ENCODE measurements around the gene PDE2A.
"Not testable (repeated sequence)": the region's sequence is repeated elsewhere in the genome, so short reads cannot be mapped to it uniquely, and the experiment has no call there.

PDE2A gene

DNA sequence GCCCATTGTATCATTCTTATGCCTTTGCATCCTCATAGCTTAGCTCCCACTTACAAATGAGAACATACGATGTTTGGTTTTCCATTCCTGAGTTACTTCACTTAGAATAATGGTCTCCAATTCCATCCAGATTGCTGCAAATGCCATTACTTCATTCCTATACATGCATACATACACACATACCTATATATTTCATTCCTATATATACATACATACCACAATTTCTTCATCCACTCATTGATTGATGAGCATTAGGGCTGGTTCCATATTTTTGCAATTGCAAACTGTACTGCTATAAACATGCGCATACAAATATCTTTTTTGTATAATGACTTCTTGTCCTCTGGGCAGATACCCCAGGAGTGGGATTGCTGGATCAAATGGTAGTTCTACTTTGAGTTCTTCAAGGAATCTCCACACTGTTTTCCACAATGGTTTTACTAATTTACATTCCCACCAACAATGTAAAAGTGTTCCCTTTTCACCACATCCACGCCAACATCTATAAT is 119.2 kb downstream of the PDE2A start:
- not testable (repeated sequence) for DNase-seq (ENCODE audit: low read depth in 1 of 2, low spot score in 1 of 2)

DNA sequence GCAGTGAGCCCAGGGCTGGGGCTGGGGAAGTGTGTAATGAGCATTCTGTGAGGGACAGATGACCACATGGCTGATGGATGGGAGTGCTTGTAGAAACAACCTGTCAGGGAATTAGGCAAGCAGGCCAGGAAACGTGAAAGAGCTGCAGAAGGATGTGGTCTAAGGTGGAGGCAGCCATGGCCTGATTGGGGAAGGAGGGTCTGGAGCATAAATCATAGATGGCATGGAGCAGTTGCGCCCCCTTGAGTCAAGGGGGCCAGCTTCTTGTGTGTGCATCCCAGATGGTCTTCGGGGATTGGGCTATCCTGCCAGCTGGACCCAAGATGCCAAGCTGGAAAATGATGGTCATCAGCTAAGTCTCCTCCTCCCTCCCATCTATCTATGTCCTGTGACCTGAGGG is 120.5 kb downstream of the PDE2A start:
- DNase-seq (ENCODE audit: low read depth in 1 of 2, low spot score in 1 of 2) = no peak

DNA sequence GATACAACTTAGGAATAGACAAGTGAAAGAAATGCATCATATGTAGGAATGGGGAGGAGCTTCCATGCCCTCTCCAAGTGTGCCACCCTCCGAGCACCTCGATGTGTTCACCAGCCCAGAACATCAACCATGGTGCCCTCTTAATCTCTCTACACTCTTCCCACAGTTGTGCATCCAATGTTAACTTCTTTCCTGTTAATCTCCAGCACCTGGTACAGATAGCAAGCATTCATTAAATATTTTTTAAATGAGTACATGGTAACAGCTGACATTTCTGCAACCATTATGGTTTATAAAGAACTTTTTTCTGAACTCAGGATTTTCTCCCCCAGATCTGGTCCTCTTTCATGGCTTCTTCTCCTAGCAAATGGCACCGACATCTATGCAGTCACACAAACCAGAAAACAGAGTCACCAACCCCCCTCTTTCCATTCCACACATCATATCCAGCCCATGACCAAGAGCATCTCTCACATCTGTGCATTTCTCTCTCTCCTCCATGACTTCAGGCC is 121.8 kb downstream of the PDE2A start:
- no peak for DNase-seq (ENCODE audit: low read depth in 1 of 2, low spot score in 1 of 2)

- DNase-seq (ENCODE audit: low read depth in 1 of 2, low spot score in 1 of 2) = no peak
Observed at GRCh38 chr11:72551571-72551970, 122.7 kb downstream of the PDE2A start.

DNA sequence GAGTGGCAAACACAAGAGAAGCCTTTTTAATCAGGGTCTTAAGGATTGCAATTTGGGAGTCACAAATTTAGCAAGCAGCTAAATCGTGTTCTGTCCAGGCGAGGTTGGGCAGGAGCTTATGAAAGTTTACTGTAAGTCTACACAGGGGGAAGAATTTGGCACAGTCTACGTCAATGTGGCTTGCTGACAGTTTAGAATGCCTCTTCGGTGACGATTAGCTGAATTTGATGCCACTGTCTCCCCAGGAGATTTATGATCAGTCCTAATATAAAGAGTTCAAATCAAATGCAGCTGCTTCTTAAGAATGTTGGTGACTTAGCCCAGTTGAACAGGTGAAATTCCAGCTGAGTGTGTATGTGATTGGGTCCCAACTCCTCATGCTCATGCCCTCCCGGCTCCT is 125.8 kb downstream of the PDE2A start:
- no peak for DNase-seq (ENCODE audit: low read depth in 1 of 2, low spot score in 1 of 2)

- DNase-seq (ENCODE audit: low read depth in 1 of 2, low spot score in 1 of 2) = no peak
Observed at GRCh38 chr11:72546866-72547265, 127.4 kb downstream of the PDE2A start.

DNA sequence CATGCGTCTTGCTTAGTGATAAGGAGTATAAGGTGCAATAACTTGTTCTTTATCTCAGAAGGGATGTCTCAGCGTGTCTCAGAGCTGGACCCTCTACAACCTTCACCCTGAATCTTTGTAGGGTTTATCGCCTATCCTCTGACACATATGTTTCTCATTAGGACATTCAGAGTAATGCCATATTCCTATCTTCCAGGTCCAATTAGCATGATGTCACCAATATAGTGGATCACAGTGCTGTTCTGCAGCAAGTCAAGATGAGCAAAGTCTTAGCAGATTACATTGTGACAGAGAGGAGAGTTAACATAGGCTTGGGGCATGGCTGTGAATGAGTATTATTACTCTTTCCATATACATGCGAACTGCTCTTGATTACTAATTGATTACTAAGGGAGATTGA is 129.6 kb downstream of the PDE2A start:
- no peak for DNase-seq (ENCODE audit: low read depth in 1 of 2, low spot score in 1 of 2)

DNA sequence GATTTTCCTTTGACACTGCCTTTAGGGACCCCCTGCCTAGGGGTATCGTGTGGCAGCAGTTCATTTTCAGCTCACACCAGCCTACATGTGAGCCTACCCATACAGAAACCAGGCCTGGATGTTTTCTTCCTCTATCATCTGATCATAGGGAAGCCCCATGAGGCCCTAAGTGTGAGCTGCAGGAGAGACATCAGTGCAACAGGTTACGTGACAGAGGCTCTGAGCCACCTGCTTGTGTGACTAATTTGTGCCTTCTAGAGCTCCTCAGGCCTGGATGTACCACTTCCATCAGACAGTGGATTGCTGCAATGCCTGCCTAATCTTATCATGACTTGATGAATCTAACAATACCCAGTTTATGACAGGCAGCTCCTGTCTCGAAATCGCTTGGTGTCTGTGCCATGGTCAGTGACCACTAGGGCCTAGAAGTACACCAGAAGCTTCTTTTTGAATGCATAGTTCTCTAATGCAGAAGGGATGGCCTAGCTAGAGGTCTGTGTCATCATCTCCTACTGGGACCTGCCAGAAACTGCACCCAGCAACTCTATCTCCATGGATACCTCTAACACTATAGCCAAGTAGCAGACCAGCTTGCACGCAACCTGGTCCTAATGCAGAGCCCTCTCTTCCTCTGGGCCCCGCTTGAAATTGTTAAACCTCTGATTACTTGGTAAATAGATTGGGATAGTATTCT is 130.2 kb downstream of the PDE2A start:
- DNase-seq (ENCODE audit: low read depth in 1 of 2, low spot score in 1 of 2) = no peak

GRCh38 chr11:72541257-72541974 is 132.8 kb downstream of the PDE2A start:
- no peak for DNase-seq (ENCODE audit: low read depth in 1 of 2, low spot score in 1 of 2)

- DNase-seq (ENCODE audit: low read depth in 1 of 2, low spot score in 1 of 2) = no peak
Observed at GRCh38 chr11:72537051-72537450, 137.2 kb downstream of the PDE2A start.

GRCh38 chr11:72535194-72535547 is 139.1 kb downstream of the PDE2A start:
- DNase-seq (ENCODE audit: low read depth in 1 of 2, low spot score in 1 of 2) = no peak

DNA sequence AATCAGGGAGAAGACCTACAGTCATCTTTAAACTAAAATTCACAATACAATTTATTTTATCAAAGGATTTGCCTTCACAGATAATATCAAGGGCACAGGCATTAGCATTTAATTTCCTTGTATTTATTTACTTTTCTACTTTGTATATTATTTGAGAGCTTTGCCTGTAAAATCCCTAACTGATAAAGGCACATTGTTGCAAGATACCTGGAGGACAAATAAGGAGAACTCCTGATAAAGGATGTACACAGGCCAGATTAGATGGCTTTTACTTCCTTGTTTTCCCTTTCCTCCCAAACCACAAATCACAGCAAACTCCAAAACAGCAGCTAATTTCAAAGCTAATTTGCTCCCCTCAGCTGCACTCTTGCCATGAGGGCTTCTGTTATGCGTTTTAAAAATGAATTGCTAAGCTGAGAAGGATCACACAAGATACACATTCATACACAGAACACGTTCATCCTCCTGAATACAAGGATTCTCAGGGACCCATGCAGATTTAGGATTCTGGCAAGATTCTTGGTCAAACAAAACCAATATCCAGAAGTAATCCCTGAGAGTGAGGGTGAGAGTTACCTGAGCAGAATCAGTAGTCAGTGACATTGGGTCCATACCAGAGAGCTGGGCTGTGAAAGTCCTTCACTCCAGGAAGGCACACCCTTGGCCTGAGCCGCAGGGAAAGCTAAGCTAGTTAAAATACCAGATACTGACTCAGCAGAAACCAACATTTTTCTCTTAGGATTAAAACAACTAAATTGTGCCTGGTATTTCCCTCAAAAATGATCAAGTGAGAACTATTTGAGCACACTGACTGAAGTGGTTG is 139.6 kb downstream of the PDE2A start:
- no peak for DNase-seq (ENCODE audit: low read depth in 1 of 2, low spot score in 1 of 2)

DNA sequence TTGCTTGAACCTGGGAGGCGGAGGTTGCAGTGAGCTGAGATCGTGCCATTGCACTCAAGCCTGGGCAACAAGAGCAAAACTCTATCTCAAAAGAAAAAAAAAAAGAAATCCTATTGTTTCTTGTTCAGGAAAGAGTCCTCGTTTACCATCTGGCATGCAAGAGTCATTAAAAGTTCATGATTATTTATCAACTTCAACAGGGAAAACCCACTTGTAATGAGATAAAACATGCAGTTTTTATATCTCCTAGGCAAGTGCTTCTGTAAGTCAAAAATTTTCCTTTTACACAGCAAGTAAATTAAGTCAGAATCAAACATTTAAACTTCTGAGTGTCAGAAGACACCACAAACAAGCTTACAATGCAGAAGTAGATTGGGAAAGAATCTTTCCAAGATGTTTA is 145.2 kb downstream of the PDE2A start:
- DNase-seq (ENCODE audit: low read depth in 1 of 2, low spot score in 1 of 2) = no peak

DNA sequence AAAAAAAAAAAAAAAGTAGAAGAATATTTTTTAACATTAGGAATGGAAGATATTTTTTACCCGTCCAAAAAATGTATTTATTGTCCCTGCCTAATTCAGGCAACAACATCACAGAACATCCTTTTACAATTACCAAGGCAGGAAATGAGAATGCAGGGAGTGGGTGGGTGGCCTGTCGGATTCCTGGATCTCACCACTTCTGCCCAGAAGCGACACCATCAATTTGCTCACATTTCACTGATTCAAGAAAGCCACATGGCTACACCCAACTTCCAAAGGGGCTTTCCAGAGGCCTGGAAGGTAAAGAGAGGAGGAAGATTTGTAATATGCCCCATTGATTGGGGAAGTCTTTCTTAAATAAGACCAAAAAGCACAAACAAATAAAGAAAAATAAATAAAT is 146.1 kb downstream of the PDE2A start:
- DNase-seq (ENCODE audit: low read depth in 1 of 2, low spot score in 1 of 2) = no peak

Measured in stimulated activated CD4-positive, alpha-beta T cell treated with anti-CD3 and anti-CD28 coated beads, Interleukin-15, amount 100 ng/mL, for 1 hour (primary cell).